Smooth muscle cell (in vitro differentiated cells): ENCODE measurements around the gene ABCA6. TPM values are rescaled to one million over a fixed set of nuclear protein-coding genes. Genes with fewer than 3 reads are reported as not detected.

Experiments used
- DNase-seq: peaks from one replicate; lab custom pipeline; 2025; ENCODE audit not compliant: unreplicated experiment; lab: John Stamatoyannopoulos, UW
- H2AFZ ChIP-seq: fragments of 200-600 bp; sonication (generic); 2 replicates; pipeline ENCODE4 v1.6.0; 2016; ENCODE audit warnings: antibody characterized with exemption, low read depth, mild to moderate bottlenecking
- H3F3A ChIP-seq: fragments of 200-600 bp; sonication (generic); 2 replicates; pipeline ENCODE4 v1.6.0; 2017; ENCODE audit warnings: antibody characterized with exemption, low read depth
- H3K27ac ChIP-seq: fragments of 200-600 bp; sonication (generic); 2 replicates; pipeline ENCODE4 v1.5.1; 2016; ENCODE audit warnings: low read depth, mild to moderate bottlenecking
- H3K27me3 ChIP-seq: fragments of 200-600 bp; sonication (generic); 2 replicates; pipeline ENCODE4 v1.6.1; 2016; ENCODE audit warnings: low read depth, mild to moderate bottlenecking
- H3K36me3 ChIP-seq: fragments of 200-600 bp; sonication (generic); 2 replicates; pipeline ENCODE4 v1.5.1; 2016; ENCODE audit warnings: low read depth
- H3K4me1 ChIP-seq: fragments of 200-600 bp; sonication (generic); 2 replicates; pipeline ENCODE4 v1.5.1; 2016; ENCODE audit warnings: low read depth
- H3K4me2 ChIP-seq: fragments of 200-600 bp; sonication (generic); 2 replicates; pipeline ENCODE4 v1.6.0; 2016; ENCODE audit warnings: mild to moderate bottlenecking
- H3K4me3 ChIP-seq: fragments of 200-600 bp; sonication (generic); 2 replicates; pipeline ENCODE4 v1.5.1; 2016; ENCODE audit warnings: mild to moderate bottlenecking
- H3K79me2 ChIP-seq: fragments of 200-600 bp; sonication (generic); 2 replicates; pipeline ENCODE4 v1.6.0; 2016; ENCODE audit warnings: low read depth, mild to moderate bottlenecking
- H3K9ac ChIP-seq: fragments of 200-600 bp; sonication (generic); 2 replicates; pipeline ENCODE4 v1.6.0; 2016; ENCODE audit warnings: low read depth
- H3K9me3 ChIP-seq: fragments of 200-600 bp; sonication (generic); replicated peaks from 2 replicates; pipeline ENCODE4 v1.5.1; 2016; ENCODE audit warnings: low read depth
- H4K20me1 ChIP-seq: fragments of 200-600 bp; sonication (generic); 2 replicates; pipeline ENCODE4 v1.6.0; 2016; ENCODE audit warnings: low read depth
- CTCF ChIP-seq: fragments of 200-600 bp; sonication (generic); IDR thresholded peaks from 2 replicates; pipeline ENCODE4 v1.5.1; 2017; ENCODE audit warnings: borderline replicate concordance, mild to moderate bottlenecking, antibody characterized with exemption; ENCODE audit not compliant: insufficient read depth, poor library complexity, severe bottlenecking
- WGBS: methylation state at CpG from one replicate; pipeline ENCODE4 v1.1.7; 2016; ENCODE audit warnings: low lambda C conversion rate; 5-methylcytosine and 5-hydroxymethylcytosine counted together
- polyA plus RNA-seq: library from polyadenylated mRNA; unstranded; fragments of >200 nt; fragmentation: Nextera tagmentation; extraction: Ambion mirVana; gene quantifications from 2 replicates; pipeline ENCODE4 v1.2.1, GENCODE V29; 2016
- total RNA-seq: library from RNA; depleted of rRNA; stranded (reverse); fragments of >200 nt; gene quantifications from 2 replicates; pipeline ENCODE4 v1.2.3, GENCODE V29; 2014

ABCA6 gene
- total and polyA plus RNA-seq, 2 experiments from 2014 or later, result not detected

GRCh38 chr17:69117855-69118784 is 23.6 kb downstream of the ABCA6 start:
- Histone ChIP-seq H3K36me3 (no peaks in the 10 kb centered on the region), H4K20me1 (no peaks in the 10 kb centered on the region), H3K27ac (no peak overlapping the region), H2AFZ (no peak overlapping the region), H3K9ac (no peak overlapping the region), H3K27me3 (peaks cover 12% of the 10 kb centered on the region), H3F3A (no peaks in the 10 kb centered on the region), H3K4me2 (no peak overlapping the region), H3K79me2 (no peaks in the 10 kb centered on the region), H3K9me3 (no peaks in the 10 kb centered on the region), H3K4me1 (no peaks in the 10 kb centered on the region), H3K4me3 (no peak overlapping the region)
- no peak for TF ChIP-seq CTCF
- 75% methylated on average over 2 of the region's 2 CpGs for WGBS
- no peak for DNase-seq

- Histone ChIP-seq H3K27me3 (no peaks in the 10 kb centered on the region), H3K27ac (no peak overlapping the region), H3K9ac (no peak overlapping the region), H3K36me3 (no peaks in the 10 kb centered on the region), H2AFZ (no peak overlapping the region), H3K4me3 (no peak overlapping the region), H3F3A (no peaks in the 10 kb centered on the region), H3K4me2 (no peak overlapping the region), H4K20me1 (no peaks in the 10 kb centered on the region), H3K4me1 (no peaks in the 10 kb centered on the region), H3K79me2 (no peaks in the 10 kb centered on the region), H3K9me3 (no peaks in the 10 kb centered on the region)
- no peak for DNase-seq
- TF ChIP-seq CTCF, result no peak
- 82% methylated on average over 1 of the region's 1 CpG for WGBS
Measured at GRCh38 chr17:69111794-69112193, 29.9 kb downstream of the ABCA6 start.

- Histone ChIP-seq H4K20me1 (no peaks in the 10 kb centered on the region), H3K9ac (no peak overlapping the region), H3K4me1 (no peaks in the 10 kb centered on the region), H3K79me2 (no peaks in the 10 kb centered on the region), H3K4me3 (no peak overlapping the region), H3K9me3 (no peaks in the 10 kb centered on the region), H3K4me2 (no peak overlapping the region), H2AFZ (no peak overlapping the region), H3F3A (no peaks in the 10 kb centered on the region), H3K27ac (no peak overlapping the region), H3K27me3 (no peaks in the 10 kb centered on the region), H3K36me3 (no peaks in the 10 kb centered on the region)
- WGBS, result 80% methylated on average over 10 of the region's 10 CpGs
- TF ChIP-seq CTCF, result no peak
- DNase-seq, result no peak
Measured at GRCh38 chr17:69105907-69106730, 35.6 kb downstream of the ABCA6 start.
